ELR (cell line): Measurements from ENCODE around the gene SPATS2.
"Not testable (repeated sequence)": the region's sequence is repeated elsewhere in the genome, so short reads cannot be mapped to it uniquely, and the experiment has no call there.

Source experiments
- DNase-seq: peaks from one replicate; pipeline ENCODE4 v3.0.0-alpha.2; 2015; ENCODE audit warnings: low read depth

Gene SPATS2

DNA sequence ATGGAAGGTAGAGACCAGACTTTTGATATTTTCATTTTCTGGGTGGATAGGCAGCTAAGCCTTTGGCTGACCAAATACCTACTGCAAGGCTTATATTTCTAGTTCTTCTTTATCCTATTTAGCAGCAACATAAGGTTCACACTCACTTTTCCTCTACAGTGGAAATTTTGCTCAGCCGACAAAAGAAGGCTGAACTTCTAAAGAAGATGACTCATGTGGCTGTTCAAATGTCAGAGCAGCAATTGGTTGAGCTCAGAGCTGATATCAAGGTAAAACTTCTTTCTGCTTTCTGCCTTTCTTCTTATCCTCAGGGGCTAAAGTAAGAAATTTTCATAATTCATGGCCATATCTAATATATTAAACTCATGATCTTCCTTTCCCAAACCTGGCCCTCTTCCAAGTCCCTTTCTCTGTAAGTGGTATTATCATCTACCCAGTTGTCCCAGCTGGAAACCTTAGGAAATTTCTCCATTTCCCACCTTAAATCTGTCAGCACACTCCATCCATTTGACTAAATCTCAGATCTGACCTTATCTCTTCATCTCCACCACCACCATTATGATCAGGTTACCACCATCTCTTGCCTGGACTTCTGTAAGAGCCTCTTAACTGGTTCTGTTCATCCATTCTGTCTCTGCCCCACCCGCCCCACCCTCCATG lies 151.8 kb downstream of the SPATS2 start:
- DNase-seq, result peak; percentile 59

DNA sequence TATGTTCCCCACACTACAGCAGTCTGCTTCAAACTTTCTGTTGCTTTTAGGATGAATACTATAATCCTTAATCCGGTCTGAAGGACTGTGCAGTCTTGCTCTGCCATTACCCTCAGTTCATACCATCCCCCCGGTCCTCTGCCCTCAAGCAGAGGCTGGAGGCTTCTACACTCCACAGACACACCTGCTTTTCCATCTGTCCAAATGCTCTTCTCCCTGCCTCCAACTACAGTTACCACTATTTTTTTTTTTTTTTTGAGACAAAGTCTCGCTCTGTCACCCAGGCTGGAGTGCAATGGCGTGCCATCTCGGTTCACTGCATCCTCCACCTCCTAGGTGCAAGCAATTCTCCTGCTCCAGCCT lies 152.3 kb downstream of the SPATS2 start:
- DNase-seq, result no peak

DNA sequence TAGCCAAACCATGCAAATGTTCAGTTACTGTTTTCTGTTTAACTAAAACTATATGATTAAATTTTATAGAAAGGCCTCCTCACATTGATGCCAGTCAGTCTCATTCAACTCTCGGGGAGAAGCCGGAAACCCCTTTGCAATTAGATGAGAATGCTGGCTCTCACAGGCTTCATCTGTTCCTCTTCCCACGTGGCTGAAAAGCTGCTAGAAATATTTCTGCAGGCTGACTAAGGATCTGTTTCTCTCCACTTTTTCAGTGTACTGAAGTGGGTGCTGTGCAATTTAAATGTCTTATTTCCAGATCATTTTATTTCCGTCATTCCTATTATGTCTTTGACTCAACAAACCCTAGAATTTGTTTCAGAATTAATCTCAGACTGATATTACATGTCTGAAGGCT lies 154.1 kb downstream of the SPATS2 start:
- DNase-seq, result no peak

DNA sequence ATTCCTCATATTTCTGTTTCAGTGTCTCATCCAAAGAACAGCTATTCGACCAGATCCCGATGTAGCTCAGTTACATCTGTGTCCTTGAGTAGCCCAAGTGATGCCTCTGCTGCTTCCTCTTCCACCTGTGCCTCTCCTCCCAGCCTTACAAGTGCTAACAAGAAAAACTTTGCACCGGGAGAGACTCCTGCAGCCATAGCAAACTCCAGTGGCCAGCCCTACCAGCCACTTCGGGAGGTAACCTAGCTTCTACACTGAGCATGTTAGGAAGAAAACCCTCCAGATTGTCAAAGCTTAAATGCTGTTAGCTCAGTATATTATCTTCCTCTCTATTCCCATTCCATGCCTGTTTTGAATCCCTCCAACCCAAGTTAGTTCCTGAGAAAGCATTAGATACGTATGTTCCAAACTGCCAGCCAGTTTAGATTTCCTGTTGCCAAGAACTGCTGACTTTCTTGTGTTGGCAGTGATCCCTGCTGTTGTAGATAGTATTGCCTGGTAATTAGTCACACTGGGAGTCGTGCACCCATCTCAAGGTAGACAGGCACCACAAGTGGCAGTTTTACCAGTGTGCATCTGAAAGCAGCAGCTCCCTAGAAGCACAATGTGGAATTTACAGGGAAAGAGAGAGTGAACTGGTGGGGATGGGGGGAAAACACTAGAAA lies 157.5 kb downstream of the SPATS2 start:
- DNase-seq, result no peak

GRCh38 chr12:49525942-49526341 lies 158.7 kb downstream of the SPATS2 start:
- no peak for DNase-seq

GRCh38 chr12:49527361-49528130 lies 160.3 kb downstream of the SPATS2 start:
- DNase-seq, result no peak

GRCh38 chr12:49529414-49529813 lies 162.2 kb downstream of the SPATS2 start:
- DNase-seq, result no peak

- no peak for DNase-seq
These were observed 164.5 kb downstream of the SPATS2 start for GRCh38 chr12:49531745-49532144.

GRCh38 chr12:49533331-49533730 lies 166.1 kb downstream of the SPATS2 start:
- no peak for DNase-seq

DNA sequence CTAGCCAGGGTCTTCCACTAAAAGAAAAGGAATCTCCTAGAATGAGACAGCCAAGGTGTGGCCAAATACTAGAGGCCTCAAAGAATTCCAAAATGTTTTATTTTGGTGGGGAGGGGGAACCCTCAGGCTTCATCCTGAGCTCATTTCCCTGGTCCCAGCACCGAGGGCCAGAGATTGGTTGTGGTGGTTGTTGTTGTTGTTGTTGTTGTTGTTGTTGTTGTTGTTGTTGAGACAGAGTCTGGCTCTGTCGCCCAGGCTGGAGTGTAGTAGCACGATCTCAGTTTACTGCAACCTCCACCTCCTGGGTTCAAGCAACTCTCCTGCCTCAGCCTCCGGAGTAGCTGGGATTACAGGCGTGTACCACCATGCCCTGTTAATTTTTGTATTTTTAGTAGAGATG lies 166.9 kb downstream of the SPATS2 start:
- DNase-seq, result not testable (repeated sequence)

DNA sequence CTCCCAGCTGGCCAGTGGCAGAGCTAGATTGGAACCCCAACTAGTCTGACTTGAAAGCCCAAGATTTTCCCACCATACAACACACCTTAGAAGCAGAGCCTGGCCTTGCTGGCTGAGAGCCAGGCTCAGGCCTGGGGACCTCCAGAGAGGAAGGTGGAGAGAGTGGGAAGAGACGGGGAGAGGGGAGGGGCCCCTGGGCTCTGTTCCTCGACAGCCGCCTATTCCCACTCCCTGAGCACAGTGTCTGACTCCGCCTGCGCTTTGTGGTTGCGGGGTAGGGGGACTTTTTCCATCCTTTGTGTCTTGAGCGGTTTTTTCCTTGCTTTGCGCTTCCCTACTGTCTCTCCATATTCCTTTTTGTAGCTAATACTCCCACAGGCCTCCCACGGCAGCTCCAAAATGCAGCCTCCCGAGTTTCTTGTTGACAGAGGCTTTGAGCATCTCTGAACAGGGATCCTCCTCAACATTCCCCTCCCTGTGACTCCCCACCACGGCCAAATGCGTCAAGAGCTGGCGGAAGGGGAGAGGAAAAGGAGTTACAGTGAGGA lies 167.5 kb downstream of the SPATS2 start:
- no peak for DNase-seq

- peak; percentile 44 for DNase-seq
These were observed 168.8 kb downstream of the SPATS2 start for GRCh38 chr12:49535921-49536525.

DNA sequence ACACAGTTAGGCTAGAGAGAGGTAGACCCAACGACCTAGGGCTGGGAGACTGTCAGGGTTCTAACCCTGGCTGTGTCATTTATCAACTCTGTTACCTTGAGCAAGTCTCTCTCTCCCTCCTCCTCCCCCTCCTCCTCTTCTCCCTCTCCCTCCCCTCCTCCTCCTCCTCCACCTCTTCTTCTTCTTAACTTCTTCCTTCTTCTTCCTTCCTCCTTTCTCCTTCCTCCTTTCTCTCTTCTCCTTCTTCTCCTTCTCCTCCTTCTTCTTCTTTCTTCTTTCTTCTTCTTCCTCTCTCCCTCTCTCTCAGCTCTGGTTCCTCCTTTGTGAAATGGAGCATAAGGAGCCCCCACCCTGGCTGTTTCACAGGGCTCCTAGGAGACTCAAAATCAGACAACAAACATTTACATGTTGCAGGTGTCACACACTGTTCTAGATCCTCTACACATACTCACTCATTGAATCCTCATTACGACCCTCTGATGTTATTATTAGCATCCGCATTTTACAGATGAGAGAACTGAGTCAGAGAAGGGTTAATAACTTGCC lies 169.3 kb downstream of the SPATS2 start:
- DNase-seq, result no peak

GRCh38 chr12:49537231-49537751 lies 170.0 kb downstream of the SPATS2 start:
- DNase-seq, result no peak

DNA sequence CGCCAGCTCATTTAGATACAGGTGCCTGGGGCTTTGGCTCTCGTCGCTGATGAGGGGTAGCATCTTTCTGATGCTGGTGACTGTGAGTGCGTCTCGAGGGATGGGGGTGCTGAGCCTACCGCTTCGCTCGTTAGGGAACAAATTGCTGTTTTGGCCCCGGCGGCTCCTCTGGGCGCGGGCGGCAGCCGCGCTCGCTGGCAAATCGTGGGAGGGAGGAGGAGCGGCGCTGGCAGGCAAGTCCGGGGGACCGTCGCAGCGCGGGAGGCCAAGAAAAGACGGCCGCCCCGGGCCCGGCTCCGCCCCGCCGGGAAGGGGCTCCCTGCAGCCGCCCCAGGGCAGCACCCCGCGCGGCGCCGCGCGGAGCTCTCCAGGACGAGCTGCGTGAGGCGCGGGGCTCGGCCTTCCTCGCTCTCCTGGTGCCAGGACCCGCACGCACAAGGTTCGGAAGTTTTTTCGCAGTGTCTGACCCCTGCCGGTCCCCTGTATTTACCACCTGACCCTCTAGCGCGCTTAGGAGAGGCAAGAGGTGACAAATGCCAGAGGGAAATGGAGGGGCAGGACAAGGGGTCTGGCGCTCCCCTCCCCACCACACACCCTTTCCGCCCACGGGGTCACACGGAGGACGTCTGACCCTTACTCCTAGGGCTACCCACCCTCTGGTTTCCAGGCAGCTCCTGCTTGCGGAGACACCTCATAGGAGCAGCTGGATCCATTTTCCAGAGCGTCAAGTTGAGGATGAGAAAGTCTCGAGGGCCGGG lies 170.7 kb downstream of the SPATS2 start:
- peak; percentile 36 for DNase-seq

DNA sequence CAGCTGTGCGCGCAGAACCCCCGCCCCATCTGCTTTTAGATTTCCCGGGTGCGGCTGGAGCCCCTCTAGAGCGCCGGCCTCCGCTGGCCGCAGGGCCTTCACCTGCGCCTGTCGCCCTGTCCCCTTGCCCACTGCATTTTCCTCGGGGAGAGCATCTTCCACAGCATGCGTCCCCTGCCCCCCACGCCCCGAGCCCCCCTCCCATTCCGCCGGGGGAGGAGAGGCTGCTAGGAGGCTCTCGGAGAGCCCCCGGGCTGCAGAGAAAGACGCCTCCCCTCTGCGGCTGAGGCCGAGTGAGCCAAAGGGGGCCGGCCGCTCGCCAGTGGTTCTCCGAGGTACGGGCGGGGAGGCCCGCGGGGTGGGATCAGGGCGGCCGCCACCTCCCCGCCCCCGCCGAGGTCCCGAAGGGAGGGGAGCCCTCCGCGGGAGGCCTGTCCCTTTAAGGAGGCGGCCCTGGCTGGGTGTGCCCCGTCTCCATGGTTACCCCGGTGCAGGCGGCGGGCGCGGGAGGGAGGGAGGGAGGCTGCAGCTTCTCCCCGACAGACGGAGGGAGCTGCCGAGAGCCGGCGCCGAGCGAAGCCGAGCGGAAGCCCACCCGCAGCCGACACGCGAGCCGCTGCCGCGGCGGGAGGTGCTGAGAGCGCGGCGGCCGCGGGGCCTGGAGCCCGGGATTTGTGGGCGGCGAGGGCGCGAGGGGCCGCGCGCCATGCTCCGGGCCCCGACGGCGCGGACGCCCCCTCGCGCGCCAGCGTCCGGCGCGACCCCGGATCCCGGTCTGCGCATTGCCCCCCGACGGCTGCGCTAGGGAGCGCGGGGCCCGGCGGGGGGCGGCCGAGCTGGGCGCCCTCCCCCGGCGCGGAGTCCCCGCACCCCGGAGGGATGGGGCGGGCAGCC lies 171.5 kb downstream of the SPATS2 start, which contains the start of gene KCNH3:
Gene KCNH3 (plus strand): TSS at position 521 of the 894 bp plus-strand sequence. CDS start 387 bp downstream, outside the sequence.
- peak; percentile 76 for DNase-seq

GRCh38 chr12:49539406-49540228 lies 172.4 kb downstream of the SPATS2 start:
- no peak for DNase-seq

GRCh38 chr12:49540229-49541139 lies 173.2 kb downstream of the SPATS2 start:
- no peak for DNase-seq
